ENCODE data around the gene DCST1.
A peak's percentile ranks its signal among the peaks of the same experiment; 100 is the strongest.

The DCST1 gene

DNA sequence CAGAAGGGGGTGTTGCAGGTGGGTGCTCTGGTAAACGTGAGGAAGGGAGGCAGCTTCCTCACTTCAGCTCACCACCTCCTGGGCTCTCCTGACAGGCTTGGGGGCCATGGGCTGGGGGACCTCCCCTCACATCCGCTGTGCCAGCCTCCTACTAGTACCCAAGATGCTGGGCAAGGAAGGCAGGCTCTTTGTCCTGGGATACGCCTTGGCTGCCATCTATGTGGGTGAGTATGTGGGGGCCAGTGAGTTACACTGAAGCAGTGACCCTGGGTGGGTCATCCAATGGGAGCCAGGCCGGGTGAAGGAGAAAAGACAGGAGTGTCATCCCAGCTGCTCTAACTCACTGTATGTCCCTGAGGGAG lies 5.7 kb downstream of the DCST1 start:
- H3K27ac ChIP-seq = peak overlapping the region; percentile 76
- TF ChIP-seq, protein P1, sequence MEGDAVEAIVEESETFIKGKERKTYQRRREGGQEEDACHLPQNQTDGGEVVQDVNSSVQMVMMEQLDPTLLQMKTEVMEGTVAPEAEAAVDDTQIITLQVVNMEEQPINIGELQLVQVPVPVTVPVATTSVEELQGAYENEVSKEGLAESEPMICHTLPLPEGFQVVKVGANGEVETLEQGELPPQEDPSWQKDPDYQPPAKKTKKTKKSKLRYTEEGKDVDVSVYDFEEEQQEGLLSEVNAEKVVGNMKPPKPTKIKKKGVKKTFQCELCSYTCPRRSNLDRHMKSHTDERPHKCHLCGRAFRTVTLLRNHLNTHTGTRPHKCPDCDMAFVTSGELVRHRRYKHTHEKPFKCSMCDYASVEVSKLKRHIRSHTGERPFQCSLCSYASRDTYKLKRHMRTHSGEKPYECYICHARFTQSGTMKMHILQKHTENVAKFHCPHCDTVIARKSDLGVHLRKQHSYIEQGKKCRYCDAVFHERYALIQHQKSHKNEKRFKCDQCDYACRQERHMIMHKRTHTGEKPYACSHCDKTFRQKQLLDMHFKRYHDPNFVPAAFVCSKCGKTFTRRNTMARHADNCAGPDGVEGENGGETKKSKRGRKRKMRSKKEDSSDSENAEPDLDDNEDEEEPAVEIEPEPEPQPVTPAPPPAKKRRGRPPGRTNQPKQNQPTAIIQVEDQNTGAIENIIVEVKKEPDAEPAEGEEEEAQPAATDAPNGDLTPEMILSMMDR (conservative IDR thresholded peaks at IDR 0.05) = no peak
- no peak for TF ChIP-seq ZFX (IDR thresholded peaks at IDR 0.05)

DNA sequence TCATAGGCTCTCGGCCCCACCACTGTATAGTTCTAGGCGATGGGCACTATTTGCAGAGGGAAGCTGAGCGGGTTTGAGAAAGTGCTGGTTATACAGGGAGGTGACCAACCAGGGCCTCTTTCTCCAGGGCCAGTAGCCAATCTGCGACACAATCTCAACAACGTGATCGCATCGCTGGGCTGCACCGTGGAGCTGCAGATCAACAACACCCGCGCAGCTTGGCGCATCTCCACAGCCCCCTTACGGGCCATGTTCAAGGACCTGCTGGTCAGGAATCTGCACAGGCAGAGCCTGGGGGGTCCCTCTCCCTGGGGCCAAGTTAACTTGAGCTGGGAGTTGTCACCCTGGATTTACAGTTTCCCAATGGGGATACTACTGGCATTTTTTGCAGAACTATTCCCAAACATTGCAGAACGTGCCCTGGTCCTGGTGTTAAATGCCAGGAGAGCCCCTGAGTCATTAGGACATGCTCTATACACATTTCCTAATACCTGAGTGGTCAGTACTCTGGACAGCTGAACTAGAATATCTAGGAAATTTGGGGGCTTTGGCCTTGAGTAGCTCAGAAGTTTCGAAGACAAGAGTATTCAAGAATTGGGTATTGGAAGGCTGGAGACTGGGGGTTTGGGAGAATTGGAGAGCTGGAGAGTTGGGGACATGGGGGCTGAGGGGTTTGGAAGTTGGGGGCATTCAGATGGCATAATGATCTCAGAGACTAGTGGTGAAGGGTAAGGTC lies 6.9 kb downstream of the DCST1 start:
- TF ChIP-seq ZFX (IDR thresholded peaks at IDR 0.05) = no peak
- TF ChIP-seq, protein P1 (conservative IDR thresholded peaks at IDR 0.05) = no peak
- no peak overlapping the region for H3K27ac ChIP-seq

- H3K27ac ChIP-seq = no peak overlapping the region
- TF ChIP-seq, protein P1 (conservative IDR thresholded peaks at IDR 0.05) = no peak
- no peak for TF ChIP-seq ZFX (IDR thresholded peaks at IDR 0.05)
Observed at GRCh38 chr1:155042789-155043188, 9.2 kb downstream of the DCST1 start.

DNA sequence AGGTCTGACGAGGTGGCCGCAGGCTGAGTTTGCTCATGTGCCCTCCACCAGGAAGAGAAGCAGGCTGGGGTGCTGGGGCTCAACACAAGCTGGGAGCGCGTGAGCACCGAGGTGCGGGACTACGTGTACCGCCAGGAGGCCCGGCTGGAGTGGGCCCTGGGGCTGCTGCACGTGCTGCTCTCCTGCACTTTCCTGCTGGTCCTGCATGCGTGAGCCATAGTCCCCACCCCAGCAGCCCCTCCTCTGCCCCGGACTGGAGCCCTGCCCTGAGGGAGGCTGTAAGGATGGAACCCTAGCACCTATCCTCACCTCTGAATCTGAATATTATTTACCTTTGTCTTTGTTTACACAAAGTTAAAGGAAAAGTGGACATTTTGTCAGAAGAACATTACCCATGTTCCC lies 9.7 kb downstream of the DCST1 start:
- H3K27ac ChIP-seq = no peak overlapping the region
- TF ChIP-seq, protein P1 (conservative IDR thresholded peaks at IDR 0.05) = no peak
- no peak for TF ChIP-seq ZFX (IDR thresholded peaks at IDR 0.05)

- H3K27ac ChIP-seq = peak overlapping the region; percentile 66
Observed at GRCh38 chr1:155043793-155044192, 10.2 kb downstream of the DCST1 start.

GRCh38 chr1:155044365-155044764 lies 10.7 kb downstream of the DCST1 start:
- peak overlapping the region; percentile 66 for H3K27ac ChIP-seq
- TF ChIP-seq ZFX (IDR thresholded peaks at IDR 0.05) = no peak
- TF ChIP-seq, protein P1 (conservative IDR thresholded peaks at IDR 0.05) = no peak

More at GRCh38 chr1:155043793-155044192, 10.2 kb downstream of the DCST1 start:
- no peak for TF ChIP-seq ZFX (IDR thresholded peaks at IDR 0.05)
- TF ChIP-seq, protein P1 (conservative IDR thresholded peaks at IDR 0.05) = no peak

DNA sequence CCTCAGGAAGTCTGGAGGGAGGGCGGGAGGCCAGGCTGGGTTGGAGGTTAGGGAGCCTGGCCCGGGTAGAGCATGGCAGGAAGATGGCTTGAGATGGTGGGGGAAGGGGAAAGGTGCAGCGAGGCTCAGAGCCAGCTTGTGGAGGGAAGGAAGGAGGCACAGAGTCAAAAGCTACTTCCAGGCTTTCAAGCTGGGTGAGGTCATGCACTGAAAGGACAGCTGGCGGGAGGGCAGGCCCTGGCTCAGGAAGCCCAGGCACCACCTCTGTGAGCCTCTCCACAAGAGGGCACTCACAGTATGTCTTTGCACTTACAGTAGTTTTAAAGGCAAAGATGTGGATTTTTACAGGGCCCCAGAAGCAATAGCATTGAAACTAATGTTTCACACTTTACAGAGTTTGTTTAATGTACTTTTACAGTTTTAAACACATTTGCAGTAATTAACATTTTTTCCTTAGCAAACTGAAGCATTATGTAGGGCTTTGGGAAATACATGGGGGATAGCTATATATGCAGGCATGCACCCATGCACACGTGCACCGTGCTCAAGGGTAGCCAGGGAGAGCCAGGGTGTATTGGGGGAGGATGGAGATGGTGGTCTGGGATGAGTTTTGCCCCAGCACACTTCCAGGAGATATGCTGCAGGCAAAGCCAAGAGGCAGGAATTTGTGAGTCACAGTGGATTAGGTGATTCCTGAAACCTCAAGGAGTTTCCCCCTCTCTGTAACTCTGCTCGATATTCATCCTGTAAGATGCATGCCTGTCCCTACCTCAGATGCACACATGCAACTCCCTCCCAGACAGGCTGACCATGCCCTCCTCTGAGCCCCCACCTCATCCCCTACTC lies 11.4 kb downstream of the DCST1 start:
- no peak for TF ChIP-seq ZFX (IDR thresholded peaks at IDR 0.05)
- TF ChIP-seq, protein P1 (conservative IDR thresholded peaks at IDR 0.05) = peak; percentile 88
- peak overlapping the region; percentile 66 for H3K27ac ChIP-seq

Data from C4-2B (cell line).